Measurements from ENCODE around the gene CTSE.

Gene CTSE

GRCh38 chr1:205967554-205968335, 56.0 kb downstream of the CTSE start:
- DNase-seq: no peak

- no peak for DNase-seq
Measured at GRCh38 chr1:205965036-205965884, 58.4 kb downstream of the CTSE start.

GRCh38 chr1:205963352-205964155, 60.1 kb downstream of the CTSE start:
- no peak for DNase-seq

- DNase-seq: no peak
Measured at GRCh38 chr1:205962821-205963221, 60.9 kb downstream of the CTSE start.

- no peak for DNase-seq
Measured at GRCh38 chr1:205961991-205962820, 61.5 kb downstream of the CTSE start.

GRCh38 chr1:205961405-205961804, 62.3 kb downstream of the CTSE start:
- no peak for DNase-seq

GRCh38 chr1:205959789-205960188, 63.9 kb downstream of the CTSE start:
- DNase-seq: no peak
